ES-I3 (cell line): ENCODE measurements around the gene FAM227A.
"Not testable (repeated sequence)": the region's sequence is repeated elsewhere in the genome, so short reads cannot be mapped to it uniquely, and the experiment has no call there.

Experiments used
- H3K36me3 ChIP-seq: 2 replicates; pipeline ENCODE4 v1.6.1; 2013; ENCODE audit warnings: mild to moderate bottlenecking, low read length, control low read depth, moderate library complexity; ENCODE audit not compliant: insufficient read depth
- H3K4me1 ChIP-seq: 2 replicates; pipeline ENCODE4 v1.6.1; 2013; ENCODE audit warnings: mild to moderate bottlenecking, control low read depth, low read length; ENCODE audit not compliant: insufficient read depth
- H3K9ac ChIP-seq: 2 replicates; pipeline ENCODE4 v1.6.1; 2013; ENCODE audit warnings: low read depth, mild to moderate bottlenecking, low read length, moderate library complexity
- H3K9me3 ChIP-seq: 2 replicates; pipeline ENCODE4 v1.6.1; 2013; ENCODE audit warnings: mild to moderate bottlenecking, low read length, moderate library complexity; ENCODE audit not compliant: control insufficient read depth, insufficient read depth

FAM227A gene

GRCh38 chr22:38641476-38642040 is 14.6 kb downstream of the FAM227A start:
- H3K4me1 ChIP-seq: no peaks in the 10 kb centered on the region
- H3K9ac ChIP-seq: no peak overlapping the region
- H3K36me3 ChIP-seq: no peaks in the 10 kb centered on the region
- no peaks in the 10 kb centered on the region for H3K9me3 ChIP-seq

GRCh38 chr22:38638728-38639127 is 17.5 kb downstream of the FAM227A start:
- H3K36me3 ChIP-seq: no peaks in the 10 kb centered on the region; the same call in 1 of the 2 replicates
- no peaks in the 10 kb centered on the region for H3K4me1 ChIP-seq
- H3K9ac ChIP-seq: no peak overlapping the region
- H3K9me3 ChIP-seq: no peaks in the 10 kb centered on the region

GRCh38 chr22:38638216-38638615 is 18.0 kb downstream of the FAM227A start:
- Histone ChIP-seq H3K36me3 (peaks cover 2% of the 10 kb centered on the region; the same call in 1 of the 2 replicates), H3K4me1 (no peaks in the 10 kb centered on the region), H3K9me3 (no peaks in the 10 kb centered on the region), H3K9ac (no peak overlapping the region)

GRCh38 chr22:38632528-38632927 is 23.7 kb downstream of the FAM227A start:
- Histone ChIP-seq H3K9ac (no peak overlapping the region), H3K36me3 (peaks cover 3% of the 10 kb centered on the region; the same call in 1 of the 2 replicates), H3K9me3 (no peaks in the 10 kb centered on the region), H3K4me1 (no peaks in the 10 kb centered on the region)

- Histone ChIP-seq H3K9me3 (no peaks in the 10 kb centered on the region), H3K4me1 (no peaks in the 10 kb centered on the region), H3K9ac (no peak overlapping the region)
These were observed 24.5 kb downstream of the FAM227A start for GRCh38 chr22:38631724-38632123.

GRCh38 chr22:38629108-38629507 is 27.1 kb downstream of the FAM227A start:
- peaks cover 7% of the 10 kb centered on the region; the same call in 1 of the 2 replicates for H3K36me3 ChIP-seq
- no peaks in the 10 kb centered on the region for H3K9me3 ChIP-seq

More at GRCh38 chr22:38631724-38632123, 24.5 kb downstream of the FAM227A start:
- H3K36me3 ChIP-seq: peaks cover 3% of the 10 kb centered on the region; the same call in 1 of the 2 replicates

GRCh38 chr22:38628444-38628843 is 27.7 kb downstream of the FAM227A start:
- no peaks in the 10 kb centered on the region for H3K9me3 ChIP-seq
- H3K36me3 ChIP-seq: peaks cover 7% of the 10 kb centered on the region; the same call in 1 of the 2 replicates

More at GRCh38 chr22:38629108-38629507, 27.1 kb downstream of the FAM227A start:
- H3K4me1 ChIP-seq: no peaks in the 10 kb centered on the region
- no peak overlapping the region for H3K9ac ChIP-seq

GRCh38 chr22:38623351-38623750 is 32.8 kb downstream of the FAM227A start:
- no peaks in the 10 kb centered on the region; the same call in 1 of the 2 replicates for H3K9me3 ChIP-seq
- H3K4me1 ChIP-seq: no peaks in the 10 kb centered on the region
- peaks cover 8% of the 10 kb centered on the region; the same call in 1 of the 2 replicates for H3K36me3 ChIP-seq
- no peak overlapping the region for H3K9ac ChIP-seq

More at GRCh38 chr22:38628444-38628843, 27.7 kb downstream of the FAM227A start:
- no peak overlapping the region for H3K9ac ChIP-seq
- H3K4me1 ChIP-seq: no peaks in the 10 kb centered on the region

GRCh38 chr22:38618682-38619081 is 37.5 kb downstream of the FAM227A start:
- Histone ChIP-seq H3K4me1 (peaks cover 6% of the 10 kb centered on the region; the same call in 1 of the 2 replicates), H3K9ac (no peak overlapping the region), H3K36me3 (peaks cover 4% of the 10 kb centered on the region; the same call in 1 of the 2 replicates), H3K9me3 (no peaks in the 10 kb centered on the region; the same call in none of the 2 replicates)

GRCh38 chr22:38618258-38618657 is 37.9 kb downstream of the FAM227A start:
- H3K4me1 ChIP-seq: peaks cover 6% of the 10 kb centered on the region; the same call in 1 of the 2 replicates
- H3K9ac ChIP-seq: no peak overlapping the region
- no peaks in the 10 kb centered on the region; the same call in none of the 2 replicates for H3K9me3 ChIP-seq
- H3K36me3 ChIP-seq: peaks cover 4% of the 10 kb centered on the region; the same call in 1 of the 2 replicates

GRCh38 chr22:38615064-38615405 is 41.2 kb downstream of the FAM227A start:
- not testable (repeated sequence) for H3K9ac ChIP-seq, H3K4me1 ChIP-seq, H3K9me3 ChIP-seq, H3K36me3 ChIP-seq

- no peaks in the 10 kb centered on the region for H3K36me3 ChIP-seq
- H3K4me1 ChIP-seq: peaks cover 6% of the 10 kb centered on the region; the same call in 1 of the 2 replicates
- H3K9ac ChIP-seq: no peak overlapping the region
- H3K9me3 ChIP-seq: no peaks in the 10 kb centered on the region; the same call in none of the 2 replicates
These were observed 41.7 kb downstream of the FAM227A start for GRCh38 chr22:38614332-38615063.

GRCh38 chr22:38613588-38613987 is 42.6 kb downstream of the FAM227A start:
- Histone ChIP-seq H3K9ac (no peak overlapping the region), H3K4me1 (peaks cover 6% of the 10 kb centered on the region; the same call in 1 of the 2 replicates), H3K9me3 (no peaks in the 10 kb centered on the region; the same call in none of the 2 replicates), H3K36me3 (no peaks in the 10 kb centered on the region)

GRCh38 chr22:38612217-38613006 is 43.8 kb downstream of the FAM227A start:
- Histone ChIP-seq H3K36me3 (no peaks in the 10 kb centered on the region), H3K9me3 (no peaks in the 10 kb centered on the region; the same call in 1 of the 2 replicates), H3K4me1 (peaks cover 6% of the 10 kb centered on the region; the same call in 1 of the 2 replicates), H3K9ac (no peak overlapping the region)
